LHCN-M2 (cell line): ENCODE measurements around the gene USH1G. TPM values are rescaled to one million over a fixed set of nuclear protein-coding genes. Genes with fewer than 3 reads are reported as not detected.
A peak's percentile ranks its signal among the peaks of the same experiment; 100 is the strongest.
"Not testable (repeated sequence)": the region's sequence is repeated elsewhere in the genome, so short reads cannot be mapped to it uniquely, and the experiment has no call there.

ENCODE experiments used
- DNase-seq: peaks from one replicate; pipeline ENCODE4 v3.0.0-alpha.2; 2012; ENCODE audit warnings: low read depth
- total RNA-seq: library from RNA; depleted of rRNA; stranded (reverse); fragments of >200 nt; gene quantifications from 2 replicates; pipeline ENCODE4 v1.2.3, GENCODE V29; 2014; rRNA removed

Gene USH1G
- total RNA-seq, 1 experiment from 2014 or later, result not detected

DNA sequence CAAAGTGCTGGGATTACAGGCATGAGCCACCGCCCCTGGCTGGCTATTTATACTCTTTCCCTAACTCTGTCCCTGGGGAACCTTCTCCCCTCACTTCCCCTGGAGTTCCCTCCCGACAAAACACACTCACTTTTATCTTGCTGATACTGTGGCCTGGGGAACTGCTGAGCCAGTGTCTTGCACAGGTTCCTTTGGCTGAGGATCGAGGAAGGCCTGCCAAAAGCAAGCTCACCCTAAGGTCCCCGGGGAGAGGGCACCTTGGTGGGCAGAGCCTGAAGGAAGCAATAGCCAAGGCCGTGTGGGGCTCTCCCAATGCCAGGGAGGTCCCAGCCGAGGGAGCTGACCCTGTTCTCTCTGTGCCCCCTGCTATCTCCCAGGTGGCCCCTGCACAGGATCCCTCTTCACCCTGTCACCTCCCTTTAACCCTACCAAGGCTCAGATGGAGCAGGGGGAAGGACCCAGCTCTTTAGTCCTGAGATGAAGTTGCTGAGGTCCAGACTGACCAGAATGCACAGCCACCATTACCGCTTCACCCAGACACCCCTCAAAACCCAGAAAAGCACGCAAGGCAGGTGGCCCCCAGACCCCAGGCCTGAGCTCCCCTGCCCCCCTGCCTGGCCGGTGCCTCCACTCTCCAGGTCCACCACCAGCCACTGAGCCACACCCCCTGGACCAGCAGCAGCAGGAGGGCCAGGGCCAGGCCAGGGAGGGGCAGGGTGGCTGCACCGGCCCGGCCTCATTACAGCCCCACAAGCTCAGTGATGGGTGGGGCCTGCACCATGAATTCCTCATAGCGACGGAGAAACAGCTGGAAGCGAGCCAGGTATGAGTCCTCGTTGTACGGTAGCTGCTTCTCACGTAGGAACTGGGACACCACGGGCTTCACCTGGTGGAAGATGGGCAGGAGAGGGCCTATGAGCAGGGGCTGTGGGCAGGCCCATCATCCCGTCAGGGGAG, 45.2 kb downstream of the USH1G start:
- DNase-seq, result no peak

GRCh38 chr17:74875977-74876593, 47.0 kb downstream of the USH1G start:
- peak; percentile 9 for DNase-seq

DNA sequence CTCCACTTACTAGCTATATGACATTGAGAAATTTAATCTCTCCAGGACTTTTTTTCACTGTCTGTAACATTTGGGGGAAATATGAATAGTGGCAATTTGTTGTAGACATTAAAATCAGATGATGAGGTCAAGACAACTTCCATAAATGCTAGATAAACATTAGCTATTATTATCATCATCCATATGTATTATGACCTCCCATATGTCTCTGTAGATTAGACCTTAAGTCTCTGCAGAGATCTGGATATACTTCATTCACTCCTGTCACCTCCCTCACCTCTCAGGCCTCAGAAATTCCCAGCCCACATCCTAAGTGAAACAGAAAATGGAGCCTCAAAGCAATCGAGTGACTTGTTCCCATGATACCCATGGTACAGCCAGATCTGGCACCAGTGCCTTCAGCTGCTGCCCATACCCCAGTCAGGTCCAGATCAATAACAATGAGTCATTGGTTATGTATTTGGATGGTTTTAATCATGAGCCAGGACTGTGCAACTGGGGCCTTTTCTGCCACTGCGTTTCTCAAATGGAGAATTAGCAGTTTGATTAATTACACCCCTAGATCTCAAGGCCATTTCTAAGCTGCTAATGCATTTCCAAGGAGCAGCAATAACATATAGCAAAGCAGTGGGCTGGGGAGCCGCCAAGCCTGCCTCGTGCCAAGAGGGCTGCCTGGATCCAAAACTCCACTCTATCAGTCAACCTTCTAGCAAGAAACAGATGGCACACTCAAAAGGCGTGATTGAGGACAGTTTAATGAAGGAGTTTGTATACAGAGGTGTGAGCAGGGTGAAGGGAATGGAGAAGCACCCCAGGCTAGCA, 47.7 kb downstream of the USH1G start:
- DNase-seq, result no peak

GRCh38 chr17:74874615-74875037, 48.4 kb downstream of the USH1G start:
- no peak for DNase-seq

DNA sequence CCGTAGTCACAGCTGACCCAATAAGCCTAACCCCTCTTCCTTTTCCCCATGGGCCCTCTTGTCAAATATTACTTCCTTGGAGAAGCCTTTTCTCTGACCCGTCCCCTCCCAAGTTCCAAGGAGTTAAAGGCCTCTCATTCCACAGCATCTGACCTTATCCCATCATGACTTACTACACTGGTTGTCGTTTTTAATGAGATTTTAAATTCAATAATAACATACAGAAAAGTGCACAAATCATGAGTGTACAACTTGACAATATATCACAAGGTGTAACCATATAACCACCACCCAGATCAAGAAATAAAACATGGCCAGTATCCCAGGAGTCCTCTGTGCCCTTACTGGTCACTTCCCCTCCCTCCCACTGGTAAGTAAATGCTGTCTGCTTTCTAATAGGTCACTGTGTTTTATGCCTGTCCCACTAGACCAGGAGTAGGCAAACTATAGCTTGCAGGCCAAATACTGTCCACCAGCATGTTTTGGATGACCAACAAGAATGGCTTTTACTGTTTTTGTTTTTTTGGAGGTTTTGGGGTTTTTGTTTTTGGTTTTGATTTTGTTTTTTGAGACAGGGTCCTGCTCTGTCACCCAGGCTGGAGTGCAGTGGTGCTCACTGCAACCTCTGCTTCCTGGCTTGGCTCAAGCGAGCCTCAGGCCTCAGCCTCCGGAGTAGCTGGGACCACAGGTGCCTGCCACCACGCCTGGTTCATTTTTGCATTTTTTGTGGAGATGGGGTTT, 49.0 kb downstream of the USH1G start:
- DNase-seq, result peak; percentile 40

DNA sequence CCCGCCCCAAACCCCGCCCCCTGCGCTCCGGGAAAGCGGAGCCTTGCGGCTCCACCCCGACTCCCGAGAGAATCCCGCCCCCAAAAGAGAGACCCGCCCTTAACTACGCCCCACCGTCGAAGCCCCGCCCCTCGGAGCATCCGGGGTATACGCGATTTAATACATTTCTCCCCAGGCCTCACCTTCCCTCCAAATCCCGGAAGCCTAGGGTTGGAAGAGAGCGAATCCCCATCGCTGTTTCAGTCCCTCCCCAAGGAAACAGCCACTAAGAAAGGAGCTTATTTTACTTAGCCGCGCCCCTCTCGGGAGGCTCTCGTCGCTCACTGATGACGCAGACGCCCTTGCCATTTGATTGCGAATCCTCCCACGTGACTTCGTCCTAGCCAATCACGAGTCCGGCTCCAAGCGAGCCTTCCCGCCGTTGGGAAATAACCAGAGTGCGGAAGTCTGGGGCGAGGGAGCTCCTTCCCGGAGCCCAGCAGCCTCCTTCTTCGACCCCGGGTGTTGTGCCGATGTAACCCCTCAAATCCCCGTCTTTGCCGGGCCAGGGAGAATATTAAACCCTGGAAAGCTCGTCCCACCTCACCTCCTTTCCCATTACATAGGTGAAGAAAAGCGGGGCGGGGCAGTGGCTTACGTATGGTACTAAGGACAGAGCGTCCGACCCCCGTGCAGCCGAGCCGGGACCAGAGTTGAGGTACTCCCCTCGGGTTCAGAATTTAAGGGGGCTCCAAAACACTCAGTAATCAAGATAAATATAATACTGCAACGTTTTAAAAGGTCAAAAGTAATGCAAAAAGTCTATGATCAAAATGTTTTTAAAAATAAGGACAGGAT, 49.8 kb downstream of the USH1G start:
- DNase-seq, result peak; percentile 100

GRCh38 chr17:74872313-74873036, 50.6 kb downstream of the USH1G start, which contains the start of gene FDXR:
Gene FDXR, minus strand, starts transcription at chr17:74872994. Its CDS starts 50 bp downstream, at chr17:74872944.
- DNase-seq, result no peak

DNA sequence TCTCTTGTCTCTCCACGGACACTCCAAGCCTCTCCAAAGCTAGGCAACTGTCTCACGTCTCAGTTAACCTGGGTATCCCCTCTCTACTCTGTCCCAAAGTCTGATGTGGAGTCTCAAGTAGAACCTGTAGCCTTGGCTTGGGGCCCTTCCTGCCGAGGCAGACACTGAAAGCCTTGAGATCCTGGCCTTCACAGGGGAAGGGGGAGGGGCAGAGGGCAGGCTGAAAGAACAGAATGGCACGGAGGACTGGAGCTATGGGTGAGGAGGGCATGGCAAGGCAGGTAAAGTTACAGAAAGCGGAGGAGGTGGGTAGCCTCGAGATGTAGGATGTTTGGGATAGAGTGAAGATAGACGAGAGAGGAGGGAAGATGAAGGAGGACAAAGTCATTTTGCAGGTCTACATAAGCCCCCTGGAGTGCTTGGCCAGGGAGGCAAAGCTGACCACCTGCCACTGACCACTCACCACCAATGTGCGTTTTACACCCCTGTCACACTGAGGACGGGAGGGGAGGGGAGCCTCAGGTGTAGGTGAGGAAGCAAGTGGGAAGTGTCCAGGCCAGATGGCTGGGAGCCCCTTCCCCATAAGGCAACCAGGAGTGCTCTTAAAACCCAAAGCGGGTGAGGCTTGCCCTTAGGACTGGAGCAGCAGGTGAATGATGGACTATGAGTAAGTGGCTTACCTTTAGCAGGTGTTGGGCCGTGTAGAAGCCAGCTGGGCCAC, 51.5 kb downstream of the USH1G start:
- no peak for DNase-seq

DNA sequence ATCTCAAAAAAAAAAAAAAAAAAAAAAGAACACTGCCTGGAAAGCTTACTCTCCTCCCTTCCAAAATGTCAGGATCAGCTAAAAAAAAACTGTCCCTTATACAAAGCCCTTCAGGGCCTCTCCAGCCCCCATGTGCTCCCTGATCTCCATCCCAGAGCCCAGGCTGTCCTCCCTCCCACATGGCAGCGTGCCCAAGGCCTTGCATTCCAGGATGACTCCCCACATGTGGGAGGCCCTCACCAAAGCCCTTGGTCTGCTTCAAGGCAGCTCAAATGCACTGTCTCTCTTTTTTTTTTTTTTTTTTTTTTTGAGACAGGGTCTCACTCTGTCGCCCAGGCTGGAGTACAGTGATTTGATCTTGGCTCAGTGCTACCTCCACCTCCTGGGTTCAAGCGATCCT, 52.5 kb downstream of the USH1G start:
- DNase-seq, result peak; percentile 57

DNA sequence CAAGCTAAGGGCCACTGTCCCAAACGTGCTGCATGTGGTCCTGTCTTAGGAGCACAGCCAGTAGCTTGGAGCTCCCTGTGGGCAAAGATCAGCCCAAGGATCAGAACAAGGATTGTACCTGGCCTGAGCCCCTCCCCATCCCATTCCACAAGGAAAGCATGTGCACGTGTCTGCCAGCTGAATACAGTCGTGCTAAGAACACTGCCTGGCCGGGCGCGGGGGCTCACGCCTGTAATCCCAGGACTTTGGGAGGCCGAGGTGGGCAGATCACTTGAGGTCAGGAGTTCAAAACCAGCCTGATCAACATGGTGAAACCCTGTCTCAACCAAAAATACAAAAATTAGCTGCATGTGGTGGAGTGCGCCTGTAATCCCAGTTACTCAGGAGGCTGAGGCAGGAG, 53.0 kb downstream of the USH1G start:
- not testable (repeated sequence) for DNase-seq

GRCh38 chr17:74868908-74869255, 54.2 kb downstream of the USH1G start:
- no peak for DNase-seq

DNA sequence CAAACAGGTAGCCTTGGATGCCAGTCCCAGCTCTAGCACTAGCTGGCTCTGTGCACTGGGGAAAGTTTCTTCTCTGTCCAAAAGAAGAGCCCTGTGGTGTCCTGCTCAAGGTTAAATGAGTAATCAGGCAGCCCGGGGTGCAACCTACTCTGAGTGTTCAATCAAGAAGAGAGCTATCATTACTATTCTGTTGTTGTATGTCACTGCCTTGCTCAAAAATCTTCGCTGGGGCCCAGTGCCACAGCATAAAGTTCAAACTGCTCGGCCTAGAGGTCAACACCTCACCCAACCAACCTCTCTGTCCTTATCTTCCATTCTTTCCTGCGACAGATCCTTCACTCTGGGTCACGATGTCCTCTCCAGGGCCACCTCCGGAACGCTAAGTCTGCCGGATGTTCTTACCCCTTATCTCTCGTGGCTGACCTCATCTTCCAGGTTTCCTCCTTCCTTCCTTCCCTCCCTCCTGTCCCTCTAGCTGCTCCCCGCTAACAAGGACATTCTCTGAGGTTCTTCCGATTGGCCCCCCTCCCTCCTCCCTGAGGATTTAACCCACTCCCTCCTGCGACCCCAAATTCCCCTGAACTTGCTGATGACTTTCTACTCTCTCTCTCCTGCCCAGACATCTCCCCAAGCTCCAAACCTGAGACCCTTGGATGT, 54.7 kb downstream of the USH1G start:
- no peak for DNase-seq

DNA sequence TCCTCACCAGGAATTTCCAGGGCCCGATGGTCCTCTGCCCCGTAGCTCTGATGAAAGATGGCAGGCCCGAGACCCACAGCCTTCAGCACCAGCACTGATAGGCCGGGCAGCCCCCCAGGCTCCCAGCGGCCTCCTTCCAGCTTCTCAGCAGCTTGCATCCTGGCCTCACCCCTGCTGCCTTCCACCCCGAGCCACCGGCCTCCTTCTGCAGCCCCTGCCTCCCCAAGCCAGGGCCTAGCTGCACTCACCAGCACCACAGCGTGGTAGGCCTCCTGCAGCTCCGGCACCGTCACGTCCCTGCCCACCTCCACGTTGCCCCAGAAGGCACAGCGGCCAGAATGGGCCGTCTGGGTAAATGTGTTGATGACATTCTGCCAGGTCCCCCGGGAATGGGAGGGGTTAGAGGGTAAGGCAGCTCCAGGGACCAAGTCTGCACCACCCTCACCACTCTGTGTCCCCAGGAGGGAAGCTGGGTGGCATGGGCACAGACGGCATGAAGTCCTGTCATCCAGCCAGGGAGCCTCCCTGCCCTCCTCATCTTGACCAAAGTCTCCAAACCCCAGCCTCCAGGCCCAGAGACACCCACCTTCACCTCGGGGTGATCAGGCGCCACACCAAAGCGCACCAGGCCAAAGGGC, 56.7 kb downstream of the USH1G start:
- no peak for DNase-seq

Other genes with a start within 250 kb of the USH1G start
- not detected in 2 replicates for gene CD300LF, start 210.3 kb downstream of the USH1G start, total RNA-seq
- 0.19 and 0.34 TPM in 2 replicates for gene RAB37, start 186.0 kb downstream of the USH1G start, total RNA-seq
- 97.6 and 119 TPM in 2 replicates for gene NHERF1, start 174.6 kb downstream of the USH1G start, total RNA-seq
- 35.5 and 39.1 TPM in 2 replicates for gene NAT9, start 146.9 kb downstream of the USH1G start, total RNA-seq
- gene GRIN2C, start 63.4 kb downstream of the USH1G start, total RNA-seq, result 0.06 TPM in 1 of 2 replicates, not detected in the other
- 39.4 and 48.5 TPM in 2 replicates for gene FDXR, start 50.3 kb downstream of the USH1G start, total RNA-seq
- gene FADS6, start 29.6 kb downstream of the USH1G start, total RNA-seq, result not detected in 2 replicates
- not detected in 2 replicates for gene OTOP2, start 1.0 kb upstream of the USH1G start, total RNA-seq
- not detected in 2 replicates for gene OTOP3, start 12.6 kb upstream of the USH1G start, total RNA-seq
- gene HID1, start 49.5 kb upstream of the USH1G start, total RNA-seq, result not detected in 2 replicates
- gene CDR2L, start 64.4 kb upstream of the USH1G start, total RNA-seq, result 25.1 and 33.1 TPM in 2 replicates
- gene MRPL58, start 89.4 kb upstream of the USH1G start, total RNA-seq, result 56.0 and 84.9 TPM in 2 replicates
- 281 and 284 TPM in 2 replicates for gene ATP5PD, start 123.7 kb upstream of the USH1G start, total RNA-seq
- gene KCTD2, start 124.0 kb upstream of the USH1G start, total RNA-seq, result 22.8 and 26.9 TPM in 2 replicates
- 0.11 TPM in 1 of 2 replicates, not detected in the other for gene SLC16A5, start 164.7 kb upstream of the USH1G start, total RNA-seq
- gene ARMC7, start 186.7 kb upstream of the USH1G start, total RNA-seq, result 2.3 and 5.1 TPM in 2 replicates
- 108 TPM in 2 replicates for gene NT5C, start 208.5 kb upstream of the USH1G start, total RNA-seq
- 281 and 311 TPM in 2 replicates for gene JPT1, start 231.3 kb upstream of the USH1G start, total RNA-seq